DMS79 treated with DMSO at 0.1 percent for 48 hours (cell line): ENCODE data around the gene USP48.
"Not testable (repeated sequence)": the region's sequence is repeated elsewhere in the genome, so short reads cannot be mapped to it uniquely, and the experiment has no call there.

Source experiments
- DNase-seq: peaks from one replicate; lab custom pipeline; 2025; lab: John Stamatoyannopoulos, UW

USP48 gene

DNA sequence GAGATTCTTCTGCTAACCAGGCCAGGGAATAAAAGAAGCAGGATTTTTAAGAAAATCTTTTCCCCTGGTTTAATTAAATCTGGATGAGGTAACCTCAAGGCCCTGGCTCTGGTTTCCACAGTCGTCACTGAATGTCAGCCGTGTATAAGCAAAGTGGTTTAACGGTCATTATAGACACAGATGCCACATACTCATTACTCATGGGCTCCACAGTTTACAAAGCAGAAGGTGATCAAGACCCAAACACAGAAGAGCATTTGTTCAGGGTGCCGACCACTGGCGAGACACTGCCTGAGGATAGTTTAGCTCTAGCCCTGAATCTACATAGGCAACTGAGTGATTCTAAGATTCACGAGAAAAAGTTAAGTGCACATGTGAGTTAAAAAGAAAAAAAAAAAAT lies 86.0 kb downstream of the USP48 start:
- no peak for DNase-seq

DNA sequence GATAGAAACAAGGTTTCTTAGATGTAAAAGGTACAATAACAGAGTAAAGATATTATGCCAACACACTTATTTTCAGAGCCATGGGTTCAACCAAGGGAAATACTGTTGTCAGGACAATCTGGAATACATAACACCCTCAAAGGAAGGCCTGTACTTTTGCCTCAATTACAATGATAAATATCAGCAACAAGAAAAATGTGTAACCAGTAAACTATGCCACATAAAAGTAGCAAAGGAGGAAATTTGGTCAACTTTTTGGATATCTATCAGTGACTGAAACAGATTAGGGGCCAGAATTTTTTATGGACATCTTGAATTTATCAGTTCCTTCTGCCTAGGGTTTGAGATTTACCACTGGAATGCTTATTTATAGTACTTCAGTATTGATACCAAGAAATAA lies 89.2 kb downstream of the USP48 start:
- DNase-seq: no peak

GRCh38 chr1:21691739-21692138 lies 91.2 kb downstream of the USP48 start:
- DNase-seq: no peak

DNA sequence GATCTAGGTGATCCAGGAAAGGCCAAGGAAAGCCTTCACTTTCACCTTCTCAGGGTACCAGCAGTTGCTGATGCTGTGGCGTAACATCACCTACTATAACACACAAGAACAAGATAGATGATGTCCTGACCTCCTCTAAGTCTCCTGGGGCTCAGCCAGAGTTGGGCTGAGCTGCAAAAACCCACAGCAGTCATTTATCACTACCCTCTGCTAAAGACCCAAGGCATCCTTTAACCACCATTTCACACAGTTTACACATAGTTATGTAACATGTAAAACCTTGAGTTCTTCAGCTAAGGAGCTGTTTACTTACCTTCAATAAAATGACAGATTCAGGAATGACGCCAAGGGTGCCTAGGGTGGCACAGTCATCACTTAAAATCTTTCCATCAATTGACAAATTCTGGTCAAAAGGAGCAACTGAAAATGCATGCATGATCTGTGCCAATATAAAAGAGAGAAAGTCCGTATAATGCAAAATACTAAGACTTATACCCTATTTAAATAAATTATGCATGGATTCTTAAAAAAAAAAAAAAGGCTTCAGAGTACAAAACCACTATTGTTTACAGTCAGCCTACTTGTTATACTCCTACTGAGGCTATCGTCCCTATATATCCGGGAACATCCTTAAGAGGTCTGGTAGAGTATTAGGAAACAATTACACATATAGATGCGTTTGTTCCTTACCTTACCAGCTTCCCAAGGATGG lies 93.1 kb downstream of the USP48 start:
- DNase-seq: no peak

DNA sequence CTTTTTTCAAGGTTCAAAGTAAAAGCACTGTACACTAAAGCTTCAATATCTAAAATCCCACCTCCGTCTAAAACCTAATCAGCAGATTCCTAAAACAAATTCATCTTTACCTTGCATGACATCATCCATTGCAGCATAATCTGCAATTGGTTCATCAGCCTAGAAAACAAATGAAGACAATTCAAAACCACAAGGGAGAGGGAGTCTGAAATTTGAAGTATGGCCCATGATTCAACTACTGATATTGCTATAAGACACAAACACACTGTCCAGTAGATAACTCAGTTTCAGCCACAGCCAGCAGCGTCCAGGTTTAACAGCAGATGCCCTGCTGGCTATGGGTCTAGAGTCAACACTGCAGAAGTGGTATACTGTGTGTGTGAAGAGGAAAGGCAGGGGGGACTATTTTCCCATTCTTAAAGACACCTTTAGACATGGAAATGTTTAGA lies 95.8 kb downstream of the USP48 start:
- DNase-seq: no peak

GRCh38 chr1:21685946-21686678 lies 96.8 kb downstream of the USP48 start:
- no peak for DNase-seq

DNA sequence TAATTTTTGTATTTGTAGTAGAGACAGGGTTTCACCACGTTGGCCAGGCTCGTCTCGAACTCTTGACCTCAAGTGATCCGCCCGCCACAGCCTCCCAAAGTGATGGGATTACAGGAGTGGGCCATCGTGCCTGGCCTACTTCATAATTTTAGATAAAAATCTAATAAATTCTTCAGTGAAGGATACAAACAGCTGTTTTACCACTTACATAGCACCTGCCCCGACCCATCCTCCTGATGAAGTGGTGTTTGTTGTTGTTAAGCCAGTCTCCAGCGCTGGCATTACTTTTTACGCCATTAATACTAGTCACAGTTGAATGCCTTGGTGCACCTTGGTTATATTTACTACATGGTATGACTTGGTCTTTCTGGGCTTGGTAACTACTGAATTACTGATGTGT lies 101.5 kb downstream of the USP48 start:
- no peak for DNase-seq

DNA sequence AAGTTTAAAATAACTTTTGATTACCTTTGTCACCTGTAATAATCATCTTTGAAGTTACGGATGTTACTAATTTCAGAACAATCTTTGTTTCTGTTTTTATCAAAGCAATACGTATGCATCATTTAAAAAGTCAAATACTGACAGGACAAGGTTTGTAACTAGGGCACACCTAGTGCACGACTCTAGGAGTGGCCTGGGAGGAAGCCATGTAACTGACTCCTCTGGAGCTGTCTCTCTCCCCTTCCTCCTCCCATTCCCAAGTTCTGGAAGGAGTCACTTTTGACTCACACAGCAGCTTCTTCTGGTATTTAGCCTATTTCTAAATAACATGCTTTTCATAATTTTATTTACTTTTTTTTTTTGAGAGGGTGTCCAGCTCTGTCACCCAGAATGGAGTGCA lies 102.0 kb downstream of the USP48 start:
- DNase-seq: no peak

DNA sequence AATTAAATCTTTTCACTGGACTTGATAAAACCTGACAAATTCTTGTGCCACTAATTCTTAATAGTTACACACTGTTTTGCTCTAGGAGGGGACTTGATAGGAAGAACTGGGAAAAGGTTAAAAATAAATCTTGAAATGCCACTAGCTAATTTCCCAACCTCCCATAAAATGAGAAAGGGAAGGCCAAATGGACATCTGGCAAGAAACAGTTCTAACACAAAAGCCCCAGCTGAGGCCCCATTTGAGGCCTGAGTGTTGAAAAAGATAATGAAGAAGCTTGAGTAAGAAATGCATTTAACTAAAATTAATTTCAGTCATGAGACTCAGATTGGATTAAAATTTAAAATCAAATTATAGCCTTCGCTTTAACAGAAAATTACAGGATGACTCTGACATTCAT lies 102.6 kb downstream of the USP48 start:
- no peak for DNase-seq

GRCh38 chr1:21677168-21677567 lies 105.8 kb downstream of the USP48 start:
- no peak for DNase-seq

DNA sequence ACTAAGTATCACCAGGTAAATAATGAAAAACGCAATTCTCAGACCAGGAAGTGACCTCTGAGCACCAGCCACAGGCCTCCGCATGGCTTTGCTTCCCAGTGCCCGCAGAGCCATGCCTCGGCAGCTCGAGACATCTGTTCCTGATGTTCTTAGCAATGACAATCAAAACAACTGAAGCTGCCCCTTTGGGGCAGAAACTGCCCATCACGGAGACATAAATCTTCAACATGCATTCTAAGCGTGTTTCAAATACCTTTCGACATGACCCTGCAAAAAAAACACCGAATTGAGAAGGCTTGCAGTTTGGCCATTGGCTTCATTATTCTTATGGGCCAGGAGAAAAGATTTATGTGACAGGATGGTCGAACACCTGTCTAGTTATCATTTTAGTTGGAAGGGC lies 108.0 kb downstream of the USP48 start:
- no peak for DNase-seq

DNA sequence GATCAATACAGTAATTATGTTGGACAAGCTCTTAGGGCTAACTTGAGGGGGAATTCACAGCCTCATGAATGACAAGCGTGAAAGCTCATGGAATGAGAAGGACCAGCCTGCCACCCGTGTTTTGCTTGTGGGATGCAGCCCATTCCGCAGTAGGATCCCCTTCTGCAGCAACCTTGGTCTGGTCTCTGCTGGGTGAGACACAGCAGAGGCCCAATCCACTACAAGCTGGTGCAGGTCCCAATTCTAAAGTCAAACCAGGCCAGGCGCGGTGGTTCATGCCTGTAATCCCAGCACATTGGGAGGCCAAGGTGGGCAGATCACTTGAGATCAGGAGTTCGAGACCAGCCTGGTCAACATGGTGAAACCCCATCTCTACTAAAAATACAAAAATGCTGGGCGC lies 109.1 kb downstream of the USP48 start:
- DNase-seq: not testable (repeated sequence)

DNA sequence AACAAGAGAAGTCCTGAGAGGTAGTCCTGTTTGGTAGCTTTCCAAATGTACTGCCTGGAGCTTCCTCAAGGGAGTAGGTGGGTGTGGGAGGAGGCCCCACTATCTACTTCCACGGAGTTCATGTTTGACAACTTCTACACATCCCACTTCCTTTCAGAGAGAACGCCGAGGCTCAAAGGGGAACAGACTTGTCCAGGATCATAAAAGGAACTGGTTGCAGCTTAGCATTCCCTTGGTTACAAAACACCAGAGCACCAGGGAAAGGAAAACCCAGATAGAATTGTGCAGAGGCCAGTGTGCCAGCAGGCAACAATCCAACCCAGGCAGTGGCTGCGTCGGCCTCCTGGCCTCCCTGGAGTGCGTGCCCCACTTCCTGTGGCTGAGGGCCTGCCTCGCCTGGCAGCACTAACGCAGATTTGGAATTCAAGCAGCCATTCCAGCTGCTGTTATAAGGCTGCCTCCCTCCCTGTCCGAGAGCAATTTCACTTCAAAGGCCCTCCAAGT lies 109.6 kb downstream of the USP48 start:
- peak; percentile 50 for DNase-seq

- no peak for DNase-seq
Observed at GRCh38 chr1:21672478-21673276, 110.3 kb downstream of the USP48 start.

GRCh38 chr1:21671915-21672314 lies 111.0 kb downstream of the USP48 start:
- peak; percentile 14 for DNase-seq

DNA sequence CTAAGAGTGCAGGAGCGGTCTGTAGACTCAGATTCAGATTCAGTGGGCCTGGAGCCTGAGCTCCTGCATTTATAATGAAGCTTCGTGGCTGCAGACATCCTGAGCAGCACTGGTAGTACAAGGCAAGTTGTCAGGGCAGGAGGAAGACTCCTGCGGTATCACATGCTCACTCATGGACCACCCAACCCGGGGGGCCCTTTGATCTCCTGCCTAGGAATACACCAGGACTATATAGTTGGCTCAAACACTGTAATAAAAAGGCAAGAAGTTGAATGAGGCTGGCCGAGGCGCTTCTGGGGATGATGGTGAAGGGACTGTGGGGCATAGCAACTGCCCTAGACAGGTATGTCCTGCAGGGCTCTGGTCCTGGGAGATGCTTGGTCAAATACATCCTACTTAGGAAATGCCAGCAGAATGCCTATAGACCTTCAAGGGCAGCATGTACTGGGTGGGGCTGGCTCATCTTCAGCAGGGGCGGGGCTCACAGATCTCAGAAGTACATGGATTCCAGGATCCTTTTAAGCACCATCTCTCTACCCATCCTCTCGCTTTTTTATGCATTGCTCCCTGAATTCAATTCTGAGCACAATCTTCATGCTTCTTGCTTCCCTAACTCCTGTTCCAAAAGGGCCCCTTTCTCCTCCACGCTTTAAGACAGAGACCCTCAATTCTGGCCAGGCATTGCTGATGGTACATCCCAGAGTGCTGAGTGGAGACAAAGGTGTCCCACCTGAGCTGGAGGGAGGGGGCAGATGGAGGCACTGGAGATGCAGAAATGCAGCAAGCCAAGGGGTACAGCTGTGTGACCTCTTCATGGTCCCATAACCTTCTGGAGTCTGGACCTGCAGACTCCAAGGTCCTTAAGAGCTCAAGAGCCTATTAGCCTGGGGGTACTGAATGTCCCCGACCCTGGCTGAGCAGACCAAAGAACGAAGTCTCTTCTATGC lies 111.7 kb downstream of the USP48 start:
- no peak for DNase-seq

GRCh38 chr1:21670059-21670881 lies 112.7 kb downstream of the USP48 start:
- no peak for DNase-seq

- peak; percentile 32 for DNase-seq
Observed at GRCh38 chr1:21669258-21670058, 113.5 kb downstream of the USP48 start, which contains the start of gene RAP1GAP. RAP1GAP (minus strand) TSS chr1:21669357; CDS start chr1:21620032, 49,325 bp downstream.

DNA sequence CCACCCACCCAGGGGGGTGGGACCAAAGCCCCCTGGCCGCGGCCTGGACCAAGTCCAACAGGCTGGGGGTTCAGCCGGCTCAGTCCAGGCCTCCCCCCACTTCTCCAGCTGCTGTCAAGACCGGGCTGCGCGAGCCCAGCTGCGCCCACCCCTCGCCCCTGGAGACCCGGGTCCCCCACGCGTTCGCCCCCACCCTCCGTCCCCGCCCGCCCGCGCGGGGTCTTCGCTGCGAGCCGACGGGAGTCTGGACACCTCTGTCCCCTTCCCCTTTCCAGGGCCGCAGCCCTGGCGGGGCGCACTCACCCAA lies 114.0 kb downstream of the USP48 start:
- no peak for DNase-seq
